Neuronal stem cell (in vitro differentiated cells): ENCODE measurements around the gene PRPS1L1.
A peak's percentile ranks its signal among the peaks of the same experiment; 100 is the strongest.

Experiments used
- DNase-seq: peaks from one replicate; pipeline ENCODE4 v3.0.0-alpha.2; 2013; ENCODE audit warnings: low spot score
- H2AFZ ChIP-seq: one replicate; pipeline ENCODE4 v1.6.1; 2013; ENCODE audit warnings: mild to moderate bottlenecking, low read length, inconsistent platforms
- H2AK5ac ChIP-seq: 2 replicates; pipeline ENCODE4 v1.6.1; 2013; ENCODE audit warnings: low read depth, mild to moderate bottlenecking, inconsistent platforms, low read length, moderate library complexity, mixed read lengths
- H2BK120ac ChIP-seq: 2 replicates; pipeline ENCODE4 v1.6.1; 2013; ENCODE audit warnings: low read depth, mild to moderate bottlenecking, inconsistent platforms, low read length, moderate library complexity, mixed read lengths
- H2BK12ac ChIP-seq: one replicate; pipeline ENCODE4 v1.6.1; 2013; ENCODE audit warnings: low read length, inconsistent platforms
- H2BK15ac ChIP-seq: 2 replicates; pipeline ENCODE4 v1.6.1; 2013; ENCODE audit warnings: mild to moderate bottlenecking, low read length, inconsistent platforms, mixed read lengths
- H2BK5ac ChIP-seq: one replicate; pipeline ENCODE4 v1.6.1; 2013; ENCODE audit warnings: inconsistent platforms, mild to moderate bottlenecking, low read length, moderate library complexity
- H3K14ac ChIP-seq: one replicate; pipeline ENCODE4 v1.6.1; 2013; ENCODE audit warnings: low read length, inconsistent platforms
- H3K18ac ChIP-seq: 2 replicates; pipeline ENCODE4 v1.6.1; 2013; ENCODE audit warnings: low read length, inconsistent platforms
- H3K23ac ChIP-seq: 2 replicates; pipeline ENCODE4 v1.6.1; 2013; ENCODE audit warnings: low read depth, mild to moderate bottlenecking, mixed read lengths, low read length, inconsistent platforms; ENCODE audit not compliant: poor library complexity
- H3K27ac ChIP-seq: replicated peaks from 3 replicates; pipeline ENCODE4 v1.5.1; 2013; ENCODE audit warnings: low read length, inconsistent platforms
- H3K27me3 ChIP-seq, 3 experiments: 2 replicates each; pipeline ENCODE4 v1.6.1; 2013; ENCODE audit warnings: low read length in 3 of 3, mild to moderate bottlenecking in 2 of 3, inconsistent platforms in 1 of 3, low read depth in 1 of 3, mixed read lengths in 1 of 3, moderate library complexity in 1 of 3; ENCODE audit not compliant: control insufficient read depth in 3 of 3, insufficient read depth in 3 of 3
- H3K36me3 ChIP-seq, 2 donors: replicated peaks in 1 of 2; 2 replicates each; pipeline ENCODE4 v1.6.1; 2013; ENCODE audit warnings: low read length in 2 of 2; ENCODE audit not compliant: control insufficient read depth in 2 of 2, insufficient read depth in 2 of 2
- H3K4ac ChIP-seq: 2 replicates; pipeline ENCODE4 v1.6.1; 2013; ENCODE audit warnings: inconsistent platforms, mild to moderate bottlenecking, low read length, moderate library complexity
- H3K4me1 ChIP-seq, 2 donors: 1 replicate in 1 of 2; 2 replicates in 1 of 2; pipeline ENCODE4 v1.6.1; 2013; ENCODE audit warnings: low read length in 2 of 2, low read depth in 1 of 2; ENCODE audit not compliant: control insufficient read depth in 2 of 2, insufficient read depth in 1 of 2
- H3K4me2 ChIP-seq: one replicate; pipeline ENCODE4 v1.6.1; 2013; ENCODE audit warnings: mild to moderate bottlenecking, low read length, inconsistent platforms; ENCODE audit not compliant: insufficient read depth, poor library complexity, severe bottlenecking
- H3K4me3 ChIP-seq, 2 donors: 2 replicates each; pipeline ENCODE4 v1.5.1; 2013; ENCODE audit warnings: low read length in 2 of 2, mild to moderate bottlenecking in 2 of 2, inconsistent platforms in 1 of 2, moderate library complexity in 1 of 2
- H3K79me1 ChIP-seq: one replicate; pipeline ENCODE4 v1.6.1; 2013; ENCODE audit warnings: low read depth, mild to moderate bottlenecking, inconsistent platforms, low read length, moderate library complexity
- H3K9ac ChIP-seq: one replicate; pipeline ENCODE4 v1.6.1; 2013; ENCODE audit warnings: mild to moderate bottlenecking, low read depth, low read length, inconsistent platforms; ENCODE audit not compliant: poor library complexity
- H3K9me3 ChIP-seq, 2 donors: replicated peaks in 1 of 2; 2 replicates each; pipeline versions ENCODE3 to v1.6.1; 2013; ENCODE audit warnings: low read length in 2 of 2, mild to moderate bottlenecking in 2 of 2, inconsistent platforms in 1 of 2, low read depth in 1 of 2, mixed read lengths in 1 of 2, moderate library complexity in 1 of 2; ENCODE audit not compliant: control insufficient read depth in 2 of 2, insufficient read depth in 1 of 2
- H4K8ac ChIP-seq: one replicate; pipeline ENCODE4 v1.6.1; 2013; ENCODE audit warnings: low read depth, mild to moderate bottlenecking, inconsistent platforms, low read length, moderate library complexity
- H4K91ac ChIP-seq: one replicate; pipeline ENCODE4 v1.6.1; 2013; ENCODE audit warnings: low read length, low read depth, mild to moderate bottlenecking, inconsistent platforms; ENCODE audit not compliant: poor library complexity
- WGBS, 2 donors: extraction: QIAGEN DNeasy Blood & Tissue Kit; methylation state at CpG; one replicate each; pipeline ENCODE4 v1.1.7; 2013; ENCODE audit warnings: missing lambda C conversion rate in 2 of 2, mixed read lengths in 1 of 2; ENCODE audit not compliant: insufficient read length in 2 of 2, insufficient replicate concordance in 1 of 2; ENCODE audit errors: extremely low coverage in 2 of 2; 5-methylcytosine and 5-hydroxymethylcytosine counted together

Gene PRPS1L1

GRCh38 chr7:18040196-18040595 lies 12.6 kb upstream of the PRPS1L1 start:
- Histone ChIP-seq H4K8ac (no peak overlapping the region), H3K9ac (no peak overlapping the region), H3K18ac (no peak overlapping the region), H2BK5ac (no peak overlapping the region), H3K23ac (no peak overlapping the region), H3K4ac (no peak overlapping the region), H3K14ac (no peak overlapping the region), H3K27ac (no peak overlapping the region), H2BK120ac (no peak overlapping the region), H2AFZ (no peak overlapping the region), H3K27me3 (no peaks in the 10 kb centered on the region), H3K4me3 (no peak overlapping the region), H4K91ac (no peak overlapping the region), H3K4me1 (no peaks in the 10 kb centered on the region), H3K36me3 (no peaks in the 10 kb centered on the region), H3K4me2 (no peak overlapping the region), H3K9me3 (no peaks in the 10 kb centered on the region), H2BK15ac (no peak overlapping the region), H2BK12ac (no peak overlapping the region), H2AK5ac (no peak overlapping the region), H3K79me1 (no peaks in the 10 kb centered on the region)
- DNase-seq: no peak
- WGBS, 2 donors: no CpG with 5 or more reads among the region's 5 CpGs

- no peak overlapping the region for H3K4ac ChIP-seq
- no peak overlapping the region for H2AFZ ChIP-seq
- no peak overlapping the region for H4K91ac ChIP-seq
These were observed 10.7 kb upstream of the PRPS1L1 start for GRCh38 chr7:18038382-18038781.

GRCh38 chr7:18037609-18038008 lies 10.0 kb upstream of the PRPS1L1 start:
- no peak overlapping the region for H2BK15ac ChIP-seq
- no peak overlapping the region for H3K14ac ChIP-seq
- WGBS, 2 donors: no CpG with 5 or more reads among the region's 3 CpGs
- no peak overlapping the region for H3K4me2 ChIP-seq
- H2BK120ac ChIP-seq: no peak overlapping the region
- H2BK5ac ChIP-seq: no peak overlapping the region
- no peak overlapping the region for H3K27ac ChIP-seq
- no peak overlapping the region for H4K8ac ChIP-seq
- H3K9me3 ChIP-seq: no peaks in the 10 kb centered on the region
- no peaks in the 10 kb centered on the region for H3K79me1 ChIP-seq
- H3K36me3 ChIP-seq: no peaks in the 10 kb centered on the region
- H2AFZ ChIP-seq: peak overlapping the region; percentile 62
- no peak overlapping the region for H3K4ac ChIP-seq
- H2AK5ac ChIP-seq: no peak overlapping the region
- H3K23ac ChIP-seq: no peak overlapping the region
- no peak overlapping the region for H3K9ac ChIP-seq
- H3K27me3 ChIP-seq: no peaks in the 10 kb centered on the region
- no peaks in the 10 kb centered on the region for H3K4me1 ChIP-seq
- no peak for DNase-seq
- no peak overlapping the region for H3K18ac ChIP-seq
- no peak overlapping the region for H4K91ac ChIP-seq
- H3K4me3 ChIP-seq: no peak overlapping the region
- no peak overlapping the region for H2BK12ac ChIP-seq

More at GRCh38 chr7:18038382-18038781, 10.7 kb upstream of the PRPS1L1 start:
- Histone ChIP-seq H3K9me3 (no peaks in the 10 kb centered on the region), H3K9ac (no peak overlapping the region), H3K4me1 (no peaks in the 10 kb centered on the region), H4K8ac (no peak overlapping the region), H3K4me3 (no peak overlapping the region), H3K79me1 (no peaks in the 10 kb centered on the region), H2AK5ac (no peak overlapping the region), H3K27me3 (no peaks in the 10 kb centered on the region), H3K23ac (no peak overlapping the region), H3K4me2 (no peak overlapping the region), H3K14ac (no peak overlapping the region), H2BK12ac (no peak overlapping the region), H2BK15ac (no peak overlapping the region), H3K36me3 (no peaks in the 10 kb centered on the region), H2BK120ac (no peak overlapping the region), H2BK5ac (no peak overlapping the region), H3K27ac (no peak overlapping the region), H3K18ac (no peak overlapping the region)
- DNase-seq: no peak

- no peak for DNase-seq
- no peaks in the 10 kb centered on the region for H3K4me1 ChIP-seq
- H3K4me3 ChIP-seq: no peak overlapping the region
- no CpG with 5 or more reads among the region's 3 CpGs for WGBS, 2 donors
- no peaks in the 10 kb centered on the region for H3K79me1 ChIP-seq
- H3K36me3 ChIP-seq: no peaks in the 10 kb centered on the region
- H4K8ac ChIP-seq: no peak overlapping the region
- H3K9me3 ChIP-seq: no peaks in the 10 kb centered on the region
- H3K27me3 ChIP-seq: no peaks in the 10 kb centered on the region
- no peak overlapping the region for H2BK120ac ChIP-seq
- H3K27ac ChIP-seq: no peak overlapping the region
- no peak overlapping the region for H3K9ac ChIP-seq
- H2AK5ac ChIP-seq: no peak overlapping the region
- no peak overlapping the region for H3K14ac ChIP-seq
- H2BK15ac ChIP-seq: no peak overlapping the region
- no peak overlapping the region for H3K18ac ChIP-seq
- H4K91ac ChIP-seq: no peak overlapping the region
- no peak overlapping the region for H3K4me2 ChIP-seq
- peak overlapping the region; percentile 62 for H2AFZ ChIP-seq
- no peak overlapping the region for H3K4ac ChIP-seq
- H2BK5ac ChIP-seq: no peak overlapping the region
- no peak overlapping the region for H2BK12ac ChIP-seq
- no peak overlapping the region for H3K23ac ChIP-seq
These were observed 9.1 kb upstream of the PRPS1L1 start for GRCh38 chr7:18036783-18037182.
